PC-9 (cell line): ENCODE results near the gene GDF10.

Source experiments
- EZH2 ChIP-seq: fragments of 200-600 bp; sonication (generic); IDR thresholded peaks from 2 replicates; pipeline ENCODE4 v1.8.0; 2017; ENCODE audit warnings: antibody characterized with exemption, low read depth
- TF ChIP-seq, protein P1 (sequence below): fragments of 200-600 bp; sonication (generic); conservative IDR thresholded peaks from 2 replicates; pipeline ENCODE4 v1.6.1; 2017; ENCODE audit warnings: mixed run types, antibody characterized with exemption, mild to moderate bottlenecking, moderate library complexity

- TF ChIP-seq EZH2, result no peak
- TF ChIP-seq, protein P1, sequence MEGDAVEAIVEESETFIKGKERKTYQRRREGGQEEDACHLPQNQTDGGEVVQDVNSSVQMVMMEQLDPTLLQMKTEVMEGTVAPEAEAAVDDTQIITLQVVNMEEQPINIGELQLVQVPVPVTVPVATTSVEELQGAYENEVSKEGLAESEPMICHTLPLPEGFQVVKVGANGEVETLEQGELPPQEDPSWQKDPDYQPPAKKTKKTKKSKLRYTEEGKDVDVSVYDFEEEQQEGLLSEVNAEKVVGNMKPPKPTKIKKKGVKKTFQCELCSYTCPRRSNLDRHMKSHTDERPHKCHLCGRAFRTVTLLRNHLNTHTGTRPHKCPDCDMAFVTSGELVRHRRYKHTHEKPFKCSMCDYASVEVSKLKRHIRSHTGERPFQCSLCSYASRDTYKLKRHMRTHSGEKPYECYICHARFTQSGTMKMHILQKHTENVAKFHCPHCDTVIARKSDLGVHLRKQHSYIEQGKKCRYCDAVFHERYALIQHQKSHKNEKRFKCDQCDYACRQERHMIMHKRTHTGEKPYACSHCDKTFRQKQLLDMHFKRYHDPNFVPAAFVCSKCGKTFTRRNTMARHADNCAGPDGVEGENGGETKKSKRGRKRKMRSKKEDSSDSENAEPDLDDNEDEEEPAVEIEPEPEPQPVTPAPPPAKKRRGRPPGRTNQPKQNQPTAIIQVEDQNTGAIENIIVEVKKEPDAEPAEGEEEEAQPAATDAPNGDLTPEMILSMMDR, result no peak
These were observed 56.7 kb downstream of the GDF10 start for GRCh38 chr10:47356708-47357107.
